ENCODE results near the gene ANKS1A.
A peak's percentile ranks its signal among the peaks of the same experiment; 100 is the strongest.

Gene ANKS1A

GRCh38 chr6:34967461-34967860, 78.4 kb downstream of the ANKS1A start:
- no peak overlapping the region for H4K12ac ChIP-seq (ENCODE audit: low read depth, low read length)
- peaks cover 0 to 2% of the 10 kb centered on the region in 2 experiments for H3K36me3 ChIP-seq (ENCODE audit: control insufficient read depth in 1 of 2, insufficient read depth in 2 of 2, low read length in 2 of 2)
- no peak overlapping the region for H3K23ac ChIP-seq (ENCODE audit: low read length)
- H3K4me3 ChIP-seq (ENCODE audit: low read depth, low read length), result no peak overlapping the region
- H2BK12ac ChIP-seq (ENCODE audit: low read length), result no peak overlapping the region
- no peak overlapping the region for H3K9ac ChIP-seq (ENCODE audit: low read length)
- H2AFZ ChIP-seq (ENCODE audit: insufficient read depth, low read length, poor library complexity), result no peak overlapping the region
- no peak overlapping the region for H3K27ac ChIP-seq (ENCODE audit: low read depth, low read length)
- H3K9me3 ChIP-seq (ENCODE audit: insufficient read depth, low read depth, low read length), result no peaks in the 10 kb centered on the region
- peaks cover 10 to 13% of the 10 kb centered on the region in 2 experiments for H3K4me1 ChIP-seq (ENCODE audit: control insufficient read depth in 1 of 2, insufficient read depth in 2 of 2, low read length in 2 of 2)
- H2BK120ac ChIP-seq (ENCODE audit: insufficient read depth, low read length, poor library complexity), result no peak overlapping the region
- peak; percentile 61 to 82 for DNase-seq
- no peak overlapping the region for H3K18ac ChIP-seq (ENCODE audit: low read length)
- peaks cover 1% of the 10 kb centered on the region for H3K79me1 ChIP-seq (ENCODE audit: low read length)
- no peak overlapping the region for H3K4me2 ChIP-seq (ENCODE audit: low read length)
- no peak overlapping the region for H4K91ac ChIP-seq (ENCODE audit: low read depth, low read length)
- H2AK5ac ChIP-seq (ENCODE audit: low read length), result no peak overlapping the region
- peak overlapping the region; percentile 56 for H4K8ac ChIP-seq (ENCODE audit: low read depth, low read length)
- H3K4ac ChIP-seq (ENCODE audit: low read depth, low read length), result no peak overlapping the region
- no peak overlapping the region for H3K14ac ChIP-seq (ENCODE audit: low read length)
- no peak overlapping the region for H2BK5ac ChIP-seq (ENCODE audit: low read depth, low read length, poor library complexity)
- H3K27me3 ChIP-seq (ENCODE audit: insufficient read depth, low read length), result no peaks in the 10 kb centered on the region
- no peaks in the 10 kb centered on the region for H3K79me2 ChIP-seq (ENCODE audit: control insufficient read depth, insufficient read depth, low read length, poor library complexity)
- no CpG with 5 or more reads among the region's 3 CpGs for WGBS (ENCODE audit: extremely low coverage, insufficient coverage, insufficient read length)

DNA sequence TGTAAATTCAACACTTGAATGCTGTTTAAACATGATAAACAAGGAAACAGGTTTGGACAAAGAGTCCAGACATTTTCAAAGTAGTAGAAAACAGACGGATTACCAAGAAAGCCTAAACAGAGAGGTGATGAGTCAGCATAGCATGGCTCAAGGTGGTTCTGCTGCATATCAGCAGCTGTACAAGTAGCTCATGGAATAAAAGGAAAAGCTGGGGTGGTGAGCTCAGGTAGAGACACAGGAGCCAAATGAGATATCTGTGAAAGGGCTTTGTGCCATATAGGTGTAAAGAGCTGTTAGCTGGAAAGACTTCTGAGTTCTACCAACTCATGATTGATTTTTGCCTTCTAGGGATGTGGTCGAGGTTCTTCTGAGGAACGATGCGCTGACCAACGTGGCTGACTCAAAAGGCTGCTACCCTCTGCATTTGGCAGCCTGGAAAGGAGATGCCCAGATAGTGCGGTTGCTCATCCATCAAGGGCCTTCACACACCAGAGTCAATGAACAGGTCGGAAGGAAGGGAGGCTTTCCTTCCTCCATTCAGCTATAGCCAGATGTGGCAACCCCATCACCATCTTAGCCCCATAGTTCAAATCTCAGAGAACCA, 80.7 kb downstream of the ANKS1A start:
- Histone ChIP-seq H3K23ac (ENCODE audit: low read length) (no peak overlapping the region), H3K79me1 (ENCODE audit: low read length) (peaks cover 1% of the 10 kb centered on the region), H4K8ac (ENCODE audit: low read depth, low read length) (no peak overlapping the region), H3K4me1 (ENCODE audit: control insufficient read depth in 1 of 2, insufficient read depth in 2 of 2, low read length in 2 of 2) (peaks cover 10 to 13% of the 10 kb centered on the region in 2 experiments), H4K12ac (ENCODE audit: low read depth, low read length) (no peak overlapping the region), H3K4me2 (ENCODE audit: low read length) (no peak overlapping the region), H3K4me3 (ENCODE audit: low read depth, low read length) (no peak overlapping the region), H3K18ac (ENCODE audit: low read length) (no peak overlapping the region), H4K91ac (ENCODE audit: low read depth, low read length) (no peak overlapping the region), H3K9me3 (ENCODE audit: insufficient read depth, low read depth, low read length) (no peaks in the 10 kb centered on the region), H2AK5ac (ENCODE audit: low read length) (no peak overlapping the region), H3K14ac (ENCODE audit: low read length) (no peak overlapping the region), H2BK120ac (ENCODE audit: insufficient read depth, low read length, poor library complexity) (no peak overlapping the region), H3K36me3 (ENCODE audit: control insufficient read depth in 1 of 2, insufficient read depth in 2 of 2, low read length in 2 of 2) (peaks cover 2% of the 10 kb centered on the region in 2 experiments), H2BK12ac (ENCODE audit: low read length) (peak overlapping the region; percentile 32), H2BK5ac (ENCODE audit: low read depth, low read length, poor library complexity) (no peak overlapping the region), H3K4ac (ENCODE audit: low read depth, low read length) (no peak overlapping the region), H3K27me3 (ENCODE audit: insufficient read depth, low read length) (no peaks in the 10 kb centered on the region), H3K9ac (ENCODE audit: low read length) (no peak overlapping the region), H3K79me2 (ENCODE audit: control insufficient read depth, insufficient read depth, low read length, poor library complexity) (no peaks in the 10 kb centered on the region), H2AFZ (ENCODE audit: insufficient read depth, low read length, poor library complexity) (no peak overlapping the region), H3K27ac (ENCODE audit: low read depth, low read length) (peak overlapping the region; percentile 2)
- peak; percentile 22 to 68 for DNase-seq
- no CpG with 5 or more reads among the region's 7 CpGs for WGBS (ENCODE audit: extremely low coverage, insufficient coverage, insufficient read length)

DNA sequence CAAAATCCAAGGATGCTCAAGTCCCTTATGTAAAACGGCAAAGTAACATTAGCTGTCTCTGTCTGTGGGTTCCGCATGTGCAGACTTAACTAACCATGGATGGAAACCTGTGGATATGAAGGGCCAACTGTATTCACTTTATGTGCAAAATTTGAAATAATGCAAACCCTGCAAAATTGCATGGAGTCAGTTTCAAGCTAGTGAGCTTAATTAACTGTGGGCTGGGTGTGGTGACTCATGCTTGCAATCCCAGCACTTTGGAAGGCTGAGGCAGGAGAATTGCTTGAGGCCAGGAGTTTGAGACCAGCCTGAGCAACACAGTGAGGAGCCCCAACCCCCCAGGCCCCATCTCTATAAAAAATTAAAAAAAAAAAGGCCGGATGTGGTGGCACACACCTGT, 81.4 kb downstream of the ANKS1A start:
- Histone ChIP-seq H2AFZ (ENCODE audit: insufficient read depth, low read length, poor library complexity) (no peak overlapping the region), H3K18ac (ENCODE audit: low read length) (no peak overlapping the region), H3K36me3 (ENCODE audit: control insufficient read depth in 1 of 2, insufficient read depth in 2 of 2, low read length in 2 of 2) (peaks cover 2% of the 10 kb centered on the region in 2 experiments), H3K9ac (ENCODE audit: low read length) (no peak overlapping the region), H4K12ac (ENCODE audit: low read depth, low read length) (no peak overlapping the region), H3K4me3 (ENCODE audit: low read depth, low read length) (no peak overlapping the region), H2AK5ac (ENCODE audit: low read length) (no peak overlapping the region), H3K27me3 (ENCODE audit: insufficient read depth, low read length) (no peaks in the 10 kb centered on the region), H3K23ac (ENCODE audit: low read length) (no peak overlapping the region), H2BK5ac (ENCODE audit: low read depth, low read length, poor library complexity) (no peak overlapping the region), H3K27ac (ENCODE audit: low read depth, low read length) (no peak overlapping the region), H3K4me1 (ENCODE audit: control insufficient read depth in 1 of 2, insufficient read depth in 2 of 2, low read length in 2 of 2) (peaks cover 10 to 13% of the 10 kb centered on the region in 2 experiments), H4K8ac (ENCODE audit: low read depth, low read length) (no peak overlapping the region), H3K4ac (ENCODE audit: low read depth, low read length) (no peak overlapping the region), H3K9me3 (ENCODE audit: insufficient read depth, low read depth, low read length) (no peaks in the 10 kb centered on the region), H2BK120ac (ENCODE audit: insufficient read depth, low read length, poor library complexity) (no peak overlapping the region), H4K91ac (ENCODE audit: low read depth, low read length) (no peak overlapping the region), H3K14ac (ENCODE audit: low read length) (no peak overlapping the region), H2BK12ac (ENCODE audit: low read length) (no peak overlapping the region), H3K79me1 (ENCODE audit: low read length) (peaks cover 1% of the 10 kb centered on the region), H3K79me2 (ENCODE audit: control insufficient read depth, insufficient read depth, low read length, poor library complexity) (no peaks in the 10 kb centered on the region), H3K4me2 (ENCODE audit: low read length) (no peak overlapping the region)
- WGBS (ENCODE audit: extremely low coverage, insufficient coverage, insufficient read length), result no CpG with 5 or more reads among the region's 3 CpGs
- DNase-seq, result no peak

DNA sequence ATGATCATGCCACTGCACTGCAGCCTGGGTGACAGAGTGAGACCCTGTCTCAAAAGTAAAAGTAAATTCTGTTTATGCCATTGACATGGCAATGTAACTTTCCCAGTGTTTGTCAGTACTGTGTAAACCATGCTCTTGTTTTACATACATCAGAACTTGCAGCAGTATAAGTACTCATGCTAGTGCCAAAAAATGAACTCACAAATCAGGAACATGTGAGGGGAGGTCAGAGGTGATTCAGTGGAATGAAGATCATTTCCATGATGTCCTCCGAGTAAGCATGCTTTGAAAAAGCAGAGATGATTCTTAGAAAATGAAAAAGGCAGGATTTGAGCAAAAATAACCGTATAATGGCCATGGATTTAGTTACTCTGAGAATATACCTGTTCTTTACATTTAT, 81.9 kb downstream of the ANKS1A start:
- H4K8ac ChIP-seq (ENCODE audit: low read depth, low read length), result no peak overlapping the region
- peaks cover 1% of the 10 kb centered on the region for H3K79me1 ChIP-seq (ENCODE audit: low read length)
- H2AK5ac ChIP-seq (ENCODE audit: low read length), result no peak overlapping the region
- no peak overlapping the region for H3K27ac ChIP-seq (ENCODE audit: low read depth, low read length)
- no peaks in the 10 kb centered on the region for H3K79me2 ChIP-seq (ENCODE audit: control insufficient read depth, insufficient read depth, low read length, poor library complexity)
- H2AFZ ChIP-seq (ENCODE audit: insufficient read depth, low read length, poor library complexity), result no peak overlapping the region
- WGBS (ENCODE audit: extremely low coverage, insufficient coverage, insufficient read length), result no CpG with 5 or more reads among the region's 2 CpGs
- peaks cover 2% of the 10 kb centered on the region in 2 experiments for H3K36me3 ChIP-seq (ENCODE audit: control insufficient read depth in 1 of 2, insufficient read depth in 2 of 2, low read length in 2 of 2)
- no peak overlapping the region for H4K12ac ChIP-seq (ENCODE audit: low read depth, low read length)
- no peak overlapping the region for H3K14ac ChIP-seq (ENCODE audit: low read length)
- no peak overlapping the region for H3K4me3 ChIP-seq (ENCODE audit: low read depth, low read length)
- no peak overlapping the region for H3K9ac ChIP-seq (ENCODE audit: low read length)
- H2BK120ac ChIP-seq (ENCODE audit: insufficient read depth, low read length, poor library complexity), result no peak overlapping the region
- H3K4ac ChIP-seq (ENCODE audit: low read depth, low read length), result no peak overlapping the region
- H3K9me3 ChIP-seq (ENCODE audit: insufficient read depth, low read depth, low read length), result no peaks in the 10 kb centered on the region
- no peak overlapping the region for H4K91ac ChIP-seq (ENCODE audit: low read depth, low read length)
- H3K18ac ChIP-seq (ENCODE audit: low read length), result no peak overlapping the region
- no peak for DNase-seq
- H2BK12ac ChIP-seq (ENCODE audit: low read length), result no peak overlapping the region
- peaks cover 10 to 13% of the 10 kb centered on the region in 2 experiments for H3K4me1 ChIP-seq (ENCODE audit: control insufficient read depth in 1 of 2, insufficient read depth in 2 of 2, low read length in 2 of 2)
- H3K4me2 ChIP-seq (ENCODE audit: low read length), result no peak overlapping the region
- no peak overlapping the region for H3K23ac ChIP-seq (ENCODE audit: low read length)
- no peaks in the 10 kb centered on the region for H3K27me3 ChIP-seq (ENCODE audit: insufficient read depth, low read length)
- no peak overlapping the region for H2BK5ac ChIP-seq (ENCODE audit: low read depth, low read length, poor library complexity)

Data from trophoblast cell (in vitro differentiated cells and primary cell).